Measurements from ENCODE around the gene FHDC1. TPM values are rescaled to one million over a fixed set of nuclear protein-coding genes. Genes with fewer than 3 reads are reported as not detected.

Gene FHDC1
- total RNA-seq, 1 experiment from 2014 or later = 0.95 TPM

- BruUV-seq (replicated peaks) = no TSS peak
- no peaks in the 10 kb centered on the region for H3F3A ChIP-seq (ENCODE audit: low read length, unreplicated experiment)
- no peaks in the 10 kb centered on the region for H3K9me3 ChIP-seq (ENCODE audit: low read length)
- no peaks in the 10 kb centered on the region for H4K20me1 ChIP-seq (ENCODE audit: low read length)
- H3K9ac ChIP-seq (ENCODE audit: low read length) = no peak overlapping the region
- ATAC-seq (no peak), DNase-seq (no peak)
- intact Hi-C loops (cut with micrococcal nuclease) = loop anchor here (5.0 kb wide), 2 partner anchors 36 to 91 kb away; no protein-coding TSS in a partner anchor
- H3K4me1 ChIP-seq (ENCODE audit: insufficient read depth, low read length) = peaks cover 9% of the 10 kb centered on the region
- no peaks in the 10 kb centered on the region for H3K27me3 ChIP-seq (ENCODE audit: low read length)
- H2AFZ ChIP-seq (ENCODE audit: low read length) = peak overlapping the region; percentile 87
- peak overlapping the region; percentile 98 for H3K4me2 ChIP-seq (ENCODE audit: low read length)
- CTCF ChIA-PET = no interaction called here
- TF ChIP-seq CTCF (conservative IDR thresholded peaks at IDR 0.05; ENCODE audit: low read depth, low read length) (no peak), EZH2 (IDR thresholded peaks at IDR 0.05; ENCODE audit: low read length, unreplicated experiment) (no peak), EZH2phosphoT487 (IDR thresholded peaks at IDR 0.05; ENCODE audit: borderline replicate concordance, low read length) (no peak)
- no peaks in the 10 kb centered on the region for H3K79me2 ChIP-seq (ENCODE audit: low read length)
- no peaks in the 10 kb centered on the region for H3K9me2 ChIP-seq (replicated peaks; ENCODE audit: low read length)
- no peak overlapping the region for H3K27ac ChIP-seq (ENCODE audit: low read length)
- no peaks in the 10 kb centered on the region for H3K36me3 ChIP-seq (ENCODE audit: low read depth, low read length)
- POLR2A ChIA-PET (ENCODE audit: unreplicated experiment) = no interaction called here
- peak overlapping the region; percentile 85 for H3K4me3 ChIP-seq (ENCODE audit: low read length)
Measured at GRCh38 chr4:152938237-152938947, 2.3 kb downstream of the FHDC1 start.

- CTCF ChIA-PET = no interaction called here
- Histone ChIP-seq H3K4me2 (ENCODE audit: low read length) (no peak overlapping the region), H3K9me2 (replicated peaks; ENCODE audit: low read length) (no peaks in the 10 kb centered on the region)
Measured at GRCh38 chr4:152939621-152940020, 3.5 kb downstream of the FHDC1 start.

More at GRCh38 chr4:152939621-152940020, 3.5 kb downstream of the FHDC1 start:
- BruUV-seq (replicated peaks) = no TSS peak
- intact Hi-C loops (cut with micrococcal nuclease) = loop anchor here (5.0 kb wide), 2 partner anchors 37 to 92 kb away; no protein-coding TSS in a partner anchor
- Histone ChIP-seq H3K9ac (ENCODE audit: low read length) (no peak overlapping the region), H3K36me3 (ENCODE audit: low read depth, low read length) (no peaks in the 10 kb centered on the region), H3K9me3 (ENCODE audit: low read length) (no peaks in the 10 kb centered on the region), H3F3A (ENCODE audit: low read length, unreplicated experiment) (no peaks in the 10 kb centered on the region), H3K27ac (ENCODE audit: low read length) (no peak overlapping the region), H3K4me1 (ENCODE audit: insufficient read depth, low read length) (peaks cover 9% of the 10 kb centered on the region), H3K27me3 (ENCODE audit: low read length) (no peaks in the 10 kb centered on the region), H3K79me2 (ENCODE audit: low read length) (no peaks in the 10 kb centered on the region), H2AFZ (ENCODE audit: low read length) (no peak overlapping the region), H3K4me3 (ENCODE audit: low read length) (no peak overlapping the region), H4K20me1 (ENCODE audit: low read length) (no peaks in the 10 kb centered on the region)
- POLR2A ChIA-PET (ENCODE audit: unreplicated experiment) = no interaction called here
- TF ChIP-seq EZH2 (IDR thresholded peaks at IDR 0.05; ENCODE audit: low read length, unreplicated experiment) (no peak), EZH2phosphoT487 (IDR thresholded peaks at IDR 0.05; ENCODE audit: borderline replicate concordance, low read length) (no peak), CTCF (conservative IDR thresholded peaks at IDR 0.05; ENCODE audit: low read depth, low read length) (no peak)
- DNase-seq (no peak), ATAC-seq (no peak)
